ENCODE measurements around the gene GLIPR2. TPM values are rescaled to one million over a fixed set of nuclear protein-coding genes. Genes with fewer than 3 reads are reported as not detected.

Gene GLIPR2
- total RNA-seq, 1 donor from 2014 or later = 0.26 TPM

DNA sequence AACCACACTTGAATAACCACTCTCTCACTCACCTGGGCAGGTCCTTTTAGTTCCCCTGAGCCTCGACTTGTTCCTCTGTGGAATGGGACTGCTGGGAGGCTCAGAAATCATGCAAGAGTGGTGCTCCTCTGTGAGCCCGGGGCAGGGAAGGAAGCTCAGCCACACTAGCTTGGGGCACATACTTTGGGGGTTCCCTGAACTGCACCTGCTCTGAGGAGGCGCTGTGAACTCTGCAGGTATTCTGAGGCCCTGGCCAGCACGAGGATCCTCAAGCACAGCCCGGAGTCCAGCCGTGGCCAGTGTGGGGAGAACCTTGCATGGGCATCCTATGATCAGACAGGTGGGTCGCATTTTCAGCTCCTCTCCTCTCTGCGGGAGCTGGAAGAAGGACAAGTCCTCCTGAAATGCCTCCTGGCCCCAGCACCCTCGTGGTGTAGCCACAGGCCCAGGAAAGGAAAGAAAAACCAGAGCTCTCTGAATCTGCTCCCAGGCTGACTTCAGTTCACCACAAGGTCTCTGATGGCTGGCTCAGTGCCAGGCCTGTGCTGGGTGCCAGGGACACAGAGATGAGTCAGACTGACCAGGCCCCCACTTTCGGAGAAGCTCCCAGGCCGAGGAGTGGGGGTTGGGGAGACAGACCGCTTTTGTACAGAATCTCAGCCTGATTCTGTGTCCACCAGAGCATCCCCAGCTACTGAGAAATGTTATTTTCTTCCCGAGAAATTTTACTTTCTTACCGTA is 11.9 kb downstream of the GLIPR2 start:
- H3K27me3 ChIP-seq (ENCODE audit: control insufficient read depth, insufficient read depth, low read length) = no peaks in the 10 kb centered on the region
- DNase-seq (ENCODE audit: low read depth) = peak; percentile 58
- H3K4me3 ChIP-seq (ENCODE audit: low read depth, low read length) = no peak overlapping the region
- H3K36me3 ChIP-seq (ENCODE audit: control insufficient read depth, insufficient read depth, low read length) = no peaks in the 10 kb centered on the region
- no peak for FAIRE-seq
- no peak for TF ChIP-seq CTCF (IDR thresholded peaks at IDR 0.05; ENCODE audit: insufficient read depth, low read length, severe bottlenecking)

DNA sequence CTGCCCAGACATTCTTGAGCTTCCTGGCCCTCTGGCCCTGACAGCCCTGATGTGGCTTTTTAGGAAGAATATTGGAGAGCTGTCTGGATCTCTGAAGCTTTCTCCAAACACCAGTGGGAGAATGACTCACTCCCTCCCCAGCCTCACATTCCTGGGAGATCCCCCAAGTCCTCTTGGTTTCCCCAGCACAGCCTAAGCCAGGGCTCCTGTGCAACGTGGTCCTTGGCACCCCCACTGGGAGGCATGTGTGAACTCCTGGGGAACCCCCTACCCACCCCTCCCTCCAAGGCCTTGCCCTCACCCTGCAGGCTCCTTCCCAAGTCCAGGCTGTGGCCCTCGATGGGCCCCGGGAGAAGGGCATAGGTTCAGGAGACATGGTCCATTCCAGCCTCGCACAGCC is 12.7 kb downstream of the GLIPR2 start:
- no peaks in the 10 kb centered on the region for H3K36me3 ChIP-seq (ENCODE audit: control insufficient read depth, insufficient read depth, low read length)
- FAIRE-seq (no peak), DNase-seq (ENCODE audit: low read depth) (no peak)
- no peak overlapping the region for H3K4me3 ChIP-seq (ENCODE audit: low read depth, low read length)
- TF ChIP-seq CTCF (IDR thresholded peaks at IDR 0.05; ENCODE audit: insufficient read depth, low read length, severe bottlenecking) = no peak
- H3K27me3 ChIP-seq (ENCODE audit: control insufficient read depth, insufficient read depth, low read length) = no peaks in the 10 kb centered on the region

GRCh38 chr9:36150574-36151315 is 14.2 kb downstream of the GLIPR2 start:
- TF ChIP-seq CTCF (IDR thresholded peaks at IDR 0.05; ENCODE audit: insufficient read depth, low read length, severe bottlenecking) = no peak
- FAIRE-seq = no peak
- Histone ChIP-seq H3K36me3 (ENCODE audit: control insufficient read depth, insufficient read depth, low read length) (no peaks in the 10 kb centered on the region), H3K27me3 (ENCODE audit: control insufficient read depth, insufficient read depth, low read length) (no peaks in the 10 kb centered on the region), H3K4me3 (ENCODE audit: low read depth, low read length) (no peak overlapping the region)
- no peak for DNase-seq (ENCODE audit: low read depth)

DNA sequence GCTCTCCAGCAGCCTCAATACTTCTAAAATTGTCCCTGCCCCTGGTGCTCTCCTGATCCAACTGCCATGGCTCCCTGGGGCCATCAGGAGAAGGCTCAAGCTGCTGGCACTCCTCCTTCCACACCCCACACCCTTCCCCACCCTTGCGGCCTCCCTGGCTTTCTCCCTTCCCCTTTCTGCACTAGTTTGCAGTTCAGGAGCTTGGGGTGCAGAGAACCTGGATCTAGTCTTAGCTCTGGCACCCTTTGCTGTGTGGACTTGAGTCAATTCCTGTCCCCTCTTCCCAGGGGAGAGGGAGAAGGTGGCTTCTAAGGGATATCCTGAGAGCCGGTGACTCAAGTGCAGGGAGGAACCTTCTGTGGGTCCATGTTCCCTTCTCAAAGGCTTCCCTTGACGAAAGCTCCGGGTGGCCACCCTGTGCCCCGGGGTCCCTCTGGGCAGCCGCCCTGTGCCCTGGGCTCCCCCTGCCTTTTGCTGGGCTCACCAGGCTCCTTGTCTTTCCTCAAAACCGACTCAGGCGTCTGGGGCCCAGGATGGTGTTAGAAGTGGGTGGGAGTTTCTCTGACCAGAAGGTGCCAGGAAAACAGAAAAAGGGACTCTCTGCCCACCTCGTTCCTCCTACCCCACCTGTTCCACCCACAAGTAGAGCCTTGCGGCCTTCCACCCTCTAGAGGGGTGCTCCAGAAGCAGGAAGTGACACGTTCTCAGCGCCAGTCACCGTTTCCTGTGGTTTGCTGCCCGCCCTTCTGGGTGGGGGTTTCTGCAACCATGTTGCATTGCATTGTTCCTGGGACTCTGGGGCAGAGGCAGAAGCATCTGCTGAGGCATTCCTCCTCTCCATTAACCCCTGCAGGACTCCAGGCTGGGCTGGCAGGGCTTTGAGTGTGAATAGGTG is 15.0 kb downstream of the GLIPR2 start:
- Histone ChIP-seq H3K36me3 (ENCODE audit: control insufficient read depth, insufficient read depth, low read length) (no peaks in the 10 kb centered on the region), H3K4me3 (ENCODE audit: low read depth, low read length) (no peak overlapping the region), H3K27me3 (ENCODE audit: control insufficient read depth, insufficient read depth, low read length) (no peaks in the 10 kb centered on the region)
- TF ChIP-seq CTCF (IDR thresholded peaks at IDR 0.05; ENCODE audit: insufficient read depth, low read length, severe bottlenecking) = no peak
- FAIRE-seq (no peak), DNase-seq (ENCODE audit: low read depth) (peak; percentile 52)

DNA sequence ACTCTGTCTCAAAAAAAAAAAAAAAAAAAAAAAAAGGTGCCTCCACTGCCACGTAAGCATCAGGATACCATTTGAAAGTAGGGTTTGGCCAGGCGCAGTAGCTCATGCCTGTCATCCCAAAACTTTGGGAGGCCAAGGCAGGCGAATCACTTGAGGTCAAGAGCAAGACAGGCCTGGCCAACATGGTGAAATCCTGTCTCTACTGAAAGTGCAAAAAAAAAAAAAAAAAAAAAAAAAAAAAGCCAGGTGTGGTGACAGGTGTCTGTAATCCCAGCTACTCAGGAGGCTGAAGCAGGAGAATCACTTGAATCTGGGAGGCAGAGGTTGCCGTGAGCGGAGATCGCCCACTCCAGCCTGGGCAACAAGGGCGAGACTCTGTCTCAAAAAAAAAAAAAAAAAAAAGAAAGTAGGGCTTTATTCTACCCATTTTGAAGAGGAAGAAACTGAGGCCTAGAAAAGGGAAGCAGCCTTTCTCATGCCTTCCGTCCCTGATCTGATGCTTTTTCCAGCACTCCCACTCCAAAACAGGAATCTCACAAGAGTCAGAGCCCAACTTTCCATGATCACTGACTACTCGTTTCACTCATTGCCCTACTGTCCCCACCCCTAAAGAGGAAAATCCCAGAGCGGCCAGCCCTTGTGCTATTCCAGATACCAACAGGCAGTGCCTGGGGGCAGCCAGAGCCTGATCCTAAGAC is 16.4 kb downstream of the GLIPR2 start:
- no peak for FAIRE-seq
- H3K4me3 ChIP-seq (ENCODE audit: low read depth, low read length) = no peak overlapping the region
- H3K27me3 ChIP-seq (ENCODE audit: control insufficient read depth, insufficient read depth, low read length) = no peaks in the 10 kb centered on the region
- H3K36me3 ChIP-seq (ENCODE audit: control insufficient read depth, insufficient read depth, low read length) = no peaks in the 10 kb centered on the region
- DNase-seq (ENCODE audit: low read depth) = no peak
- TF ChIP-seq CTCF (IDR thresholded peaks at IDR 0.05; ENCODE audit: insufficient read depth, low read length, severe bottlenecking) = no peak
